GM21737 (cell line): ENCODE results near the gene CGREF1.
"Not testable (repeated sequence)": the region's sequence is repeated elsewhere in the genome, so short reads cannot be mapped to it uniquely, and the experiment has no call there.

Experiments used
- ATAC-seq: cut with Tn5 transposase; IDR thresholded peaks from one replicate; pipeline ENCODE4 v1.9.1; 2021; ENCODE audit warnings: mild to moderate bottlenecking, moderate library complexity; ENCODE audit not compliant: unreplicated experiment

Gene CGREF1

DNA sequence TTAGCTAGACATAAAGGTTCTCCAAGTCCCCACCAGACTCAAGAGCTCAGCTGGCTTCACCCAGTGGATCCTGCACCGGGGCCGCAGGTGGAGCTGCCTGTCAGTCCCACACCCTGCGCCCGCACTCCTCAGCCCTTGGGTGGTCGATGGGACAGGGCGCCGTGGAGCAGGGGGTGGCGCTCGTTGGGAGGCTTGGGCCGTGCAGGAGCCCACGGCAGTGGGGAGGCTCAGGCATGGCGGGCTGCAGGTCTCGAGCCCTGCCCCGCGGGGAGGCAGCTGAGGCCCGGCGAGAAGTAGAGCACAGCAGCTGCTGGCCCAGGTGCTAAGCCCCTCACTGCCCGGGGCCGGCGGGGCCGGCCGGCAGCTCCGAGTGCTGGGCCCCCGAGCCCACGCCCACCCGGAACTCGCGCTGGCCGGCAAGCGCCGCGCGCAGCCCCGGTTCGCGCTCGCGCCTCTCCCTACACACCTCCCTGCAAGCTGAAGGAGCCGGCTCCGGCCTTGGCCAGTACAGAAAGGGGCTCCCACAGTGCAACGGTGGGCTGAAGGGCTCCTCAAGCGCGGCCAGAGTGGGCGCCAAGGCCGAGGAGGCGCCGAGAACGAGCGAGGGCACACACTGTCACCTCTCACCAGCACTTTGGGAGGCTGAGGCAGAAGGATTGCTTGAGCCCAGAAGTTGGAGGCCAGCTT is 7.4 kb downstream of the CGREF1 start:
- ATAC-seq = not testable (repeated sequence)

DNA sequence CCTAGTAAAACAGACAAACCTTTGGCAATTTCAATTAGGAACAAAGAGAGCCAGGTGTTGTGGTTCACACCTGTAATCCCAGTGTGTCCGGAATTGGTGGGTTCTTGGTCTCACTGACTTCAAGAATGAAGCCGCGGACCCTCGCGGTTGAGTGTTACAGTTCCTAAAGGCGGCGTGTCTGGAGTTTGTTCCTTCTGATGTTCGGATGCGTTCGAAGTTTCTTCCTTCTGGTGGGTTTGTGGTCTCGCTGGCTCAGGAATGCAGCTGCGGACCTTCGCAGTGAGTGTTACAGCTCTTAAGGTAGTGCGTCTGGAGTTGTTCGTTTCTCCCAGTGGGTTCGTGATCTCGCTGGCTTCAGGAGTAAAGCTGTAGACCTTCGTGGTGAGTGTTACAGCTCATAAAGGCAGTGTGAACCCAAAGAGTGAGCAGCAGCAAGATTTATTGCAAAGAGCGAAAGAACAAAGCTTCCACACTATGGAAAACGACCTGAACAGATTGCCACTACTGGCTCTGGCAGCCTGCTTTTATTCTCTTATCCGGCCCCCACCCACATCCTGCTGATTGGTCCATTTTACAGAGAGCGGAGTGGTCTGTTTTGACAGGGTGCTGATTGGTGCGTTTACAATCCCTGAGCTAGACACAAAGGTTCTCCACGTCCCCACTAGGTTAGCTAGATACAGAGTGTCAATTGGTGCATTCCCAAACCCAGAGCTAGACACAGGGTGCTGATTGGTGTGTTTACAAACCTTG is 8.2 kb downstream of the CGREF1 start:
- ATAC-seq = not testable (repeated sequence)

DNA sequence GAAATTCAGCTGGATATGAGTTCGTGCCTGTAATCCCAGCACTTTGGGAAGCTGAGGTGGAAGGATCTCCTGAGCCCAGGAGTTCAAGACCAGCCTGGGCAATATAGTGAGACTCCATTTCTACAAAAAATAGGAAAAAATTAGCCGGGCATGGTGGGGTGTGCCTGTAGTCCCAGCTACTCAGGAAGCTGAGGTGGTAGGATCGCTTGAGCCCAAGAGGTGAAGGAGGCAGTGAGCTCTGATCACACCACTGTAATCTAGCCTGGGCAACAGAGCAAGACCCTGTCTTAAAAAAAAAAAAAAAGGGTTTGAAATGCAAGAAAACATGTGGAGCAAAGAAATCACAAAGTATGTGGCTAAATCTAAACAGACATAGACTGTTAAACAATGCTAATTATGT is 9.8 kb downstream of the CGREF1 start:
- no peak for ATAC-seq

DNA sequence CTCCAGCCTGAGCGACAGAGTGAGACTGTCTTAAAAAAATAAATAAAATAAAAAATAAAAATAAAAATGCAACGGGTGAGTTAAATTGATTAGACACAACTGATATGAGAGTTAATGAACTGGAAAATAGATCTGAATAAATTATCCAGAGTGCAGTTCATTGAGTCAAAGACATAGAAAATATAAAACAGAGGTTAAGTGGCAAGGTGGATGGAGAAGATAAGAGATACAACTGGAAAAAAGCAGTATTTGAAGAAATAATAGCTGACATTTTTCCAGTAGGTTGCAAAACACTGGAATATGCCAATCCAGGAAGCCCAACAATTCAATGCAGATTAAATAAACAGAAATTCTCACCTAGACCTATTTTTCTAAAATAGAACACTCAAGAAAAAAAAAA is 10.7 kb downstream of the CGREF1 start:
- ATAC-seq = no peak

DNA sequence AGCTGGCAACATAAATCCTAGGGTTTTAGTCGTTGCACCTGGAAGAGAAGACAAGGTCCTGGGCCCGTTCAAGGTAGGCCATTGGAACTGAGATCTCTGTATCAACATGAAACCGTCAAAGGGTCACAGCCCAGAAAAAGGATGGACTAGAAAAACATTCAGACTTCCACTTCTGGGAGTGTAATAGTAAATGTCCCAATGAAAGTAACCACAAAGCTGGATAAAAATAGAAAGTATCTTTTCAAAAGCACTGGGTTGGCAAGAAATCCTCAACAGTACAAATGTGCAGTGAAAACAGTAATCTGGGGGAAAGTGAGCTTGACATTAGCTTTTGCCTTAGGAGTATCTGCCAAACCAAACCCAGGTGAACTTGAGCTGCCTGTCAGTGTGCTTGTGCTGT is 12.9 kb downstream of the CGREF1 start:
- no peak for ATAC-seq

DNA sequence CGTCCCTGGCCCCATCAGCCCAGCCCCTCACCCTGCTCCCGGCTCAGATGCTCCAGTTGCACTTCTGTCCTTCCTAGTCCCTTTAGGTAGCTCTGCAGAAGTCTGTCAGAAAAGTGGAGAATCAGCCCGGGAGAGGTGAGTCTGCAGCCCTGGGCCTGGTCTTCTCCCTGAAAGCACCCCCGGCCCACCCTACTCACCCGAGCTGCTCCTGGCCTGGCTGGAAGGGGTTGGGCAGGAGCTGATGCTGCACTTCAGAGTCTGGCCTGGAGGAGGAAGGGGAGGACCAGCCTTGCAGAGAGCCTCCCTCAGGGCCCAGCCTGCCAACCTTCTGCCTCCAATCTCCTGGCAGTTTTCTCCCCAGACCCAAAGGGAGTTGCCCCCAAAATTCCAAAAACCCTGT is 16.6 kb downstream of the CGREF1 start:
- ATAC-seq = no peak

DNA sequence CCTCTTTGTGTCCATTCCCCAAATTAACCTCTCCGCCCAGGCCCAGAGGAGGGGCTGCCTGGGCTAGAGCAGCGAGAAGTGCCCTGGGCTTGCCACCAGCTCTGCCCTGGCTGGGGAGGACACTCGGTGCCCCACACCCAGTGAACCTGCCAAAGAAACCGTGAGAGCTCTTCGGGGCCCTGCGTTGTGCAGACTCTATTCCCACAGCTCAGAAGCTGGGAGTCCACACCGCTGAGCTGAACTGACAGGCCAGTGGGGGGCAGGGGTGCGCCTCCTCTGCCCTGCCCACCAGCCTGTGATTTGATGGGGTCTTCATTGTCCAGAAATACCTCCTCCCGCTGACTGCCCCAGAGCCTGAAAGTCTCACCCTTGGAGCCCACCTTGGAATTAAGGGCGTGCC is 18.9 kb downstream of the CGREF1 start:
- no peak for ATAC-seq

DNA sequence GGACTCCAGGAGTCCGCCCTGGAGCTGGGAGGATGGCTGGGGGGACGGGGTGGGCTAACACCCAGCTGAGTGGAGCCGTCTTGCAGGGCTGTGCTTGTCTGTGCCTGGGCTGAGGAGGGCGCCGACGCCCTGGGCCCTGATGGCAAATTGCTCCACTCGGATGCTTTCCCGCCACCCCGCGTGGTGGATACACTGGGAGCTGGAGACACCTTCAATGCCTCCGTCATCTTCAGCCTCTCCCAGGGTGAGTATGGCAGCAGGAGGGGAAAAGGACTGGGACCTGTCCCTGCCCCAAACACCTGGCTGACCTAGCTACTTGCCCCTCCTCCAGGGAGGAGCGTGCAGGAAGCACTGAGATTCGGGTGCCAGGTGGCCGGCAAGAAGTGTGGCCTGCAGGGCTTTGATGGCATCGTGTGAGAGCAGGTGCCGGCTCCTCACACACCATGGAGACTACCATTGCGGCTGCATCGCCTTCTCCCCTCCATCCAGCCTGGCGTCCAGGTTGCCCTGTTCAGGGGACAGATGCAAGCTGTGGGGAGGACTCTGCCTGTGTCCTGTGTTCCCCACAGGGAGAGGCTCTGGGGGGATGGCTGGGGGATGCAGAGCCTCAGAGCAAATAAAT is 19.5 kb downstream of the CGREF1 start:
- ATAC-seq = no peak

DNA sequence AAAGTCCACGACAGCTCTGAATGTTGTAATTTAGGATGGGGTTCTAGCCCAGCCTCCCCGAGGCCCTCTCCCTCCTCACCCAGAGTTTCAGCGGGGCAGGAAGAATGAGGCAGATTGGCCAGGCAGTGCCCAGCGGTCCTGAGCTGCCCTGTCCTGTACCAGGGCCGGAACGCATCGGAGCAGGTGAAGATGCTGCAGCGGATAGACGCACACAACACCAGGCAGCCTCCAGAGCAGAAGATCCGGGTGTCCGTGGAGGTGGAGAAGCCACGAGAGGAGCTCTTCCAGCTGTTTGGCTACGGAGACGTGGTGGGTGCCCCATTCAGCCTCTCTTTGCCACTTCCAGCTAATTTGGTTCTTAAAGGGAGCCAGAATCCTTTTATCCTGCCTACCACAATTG is 21.6 kb downstream of the CGREF1 start:
- ATAC-seq = no peak

DNA sequence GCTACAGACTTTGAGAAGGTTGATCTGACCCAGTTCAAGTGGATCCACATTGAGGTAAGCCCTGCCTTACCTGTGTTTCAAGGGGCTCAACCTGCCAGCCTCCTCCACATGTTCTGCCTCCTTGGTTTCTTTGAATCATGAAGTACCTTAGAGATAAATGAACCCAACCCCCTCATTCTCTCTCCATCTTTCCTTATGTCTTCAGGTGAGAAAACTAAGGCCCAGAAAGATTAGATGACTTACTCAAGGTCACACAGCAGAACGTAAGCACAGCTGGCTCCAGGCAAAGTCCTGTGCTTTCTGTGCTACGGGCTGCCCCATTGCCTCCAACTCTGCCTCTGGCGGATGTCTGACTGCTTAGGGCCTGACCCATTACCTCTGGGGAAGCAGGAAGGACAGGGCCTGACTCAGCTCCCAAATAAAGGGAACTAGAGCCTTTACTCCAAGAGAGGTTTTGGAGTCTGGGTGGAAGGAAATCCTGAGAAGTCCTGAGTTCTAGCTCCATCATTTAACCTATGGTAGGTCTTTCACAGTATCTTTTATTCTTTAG is 22.1 kb downstream of the CGREF1 start:
- no peak for ATAC-seq

DNA sequence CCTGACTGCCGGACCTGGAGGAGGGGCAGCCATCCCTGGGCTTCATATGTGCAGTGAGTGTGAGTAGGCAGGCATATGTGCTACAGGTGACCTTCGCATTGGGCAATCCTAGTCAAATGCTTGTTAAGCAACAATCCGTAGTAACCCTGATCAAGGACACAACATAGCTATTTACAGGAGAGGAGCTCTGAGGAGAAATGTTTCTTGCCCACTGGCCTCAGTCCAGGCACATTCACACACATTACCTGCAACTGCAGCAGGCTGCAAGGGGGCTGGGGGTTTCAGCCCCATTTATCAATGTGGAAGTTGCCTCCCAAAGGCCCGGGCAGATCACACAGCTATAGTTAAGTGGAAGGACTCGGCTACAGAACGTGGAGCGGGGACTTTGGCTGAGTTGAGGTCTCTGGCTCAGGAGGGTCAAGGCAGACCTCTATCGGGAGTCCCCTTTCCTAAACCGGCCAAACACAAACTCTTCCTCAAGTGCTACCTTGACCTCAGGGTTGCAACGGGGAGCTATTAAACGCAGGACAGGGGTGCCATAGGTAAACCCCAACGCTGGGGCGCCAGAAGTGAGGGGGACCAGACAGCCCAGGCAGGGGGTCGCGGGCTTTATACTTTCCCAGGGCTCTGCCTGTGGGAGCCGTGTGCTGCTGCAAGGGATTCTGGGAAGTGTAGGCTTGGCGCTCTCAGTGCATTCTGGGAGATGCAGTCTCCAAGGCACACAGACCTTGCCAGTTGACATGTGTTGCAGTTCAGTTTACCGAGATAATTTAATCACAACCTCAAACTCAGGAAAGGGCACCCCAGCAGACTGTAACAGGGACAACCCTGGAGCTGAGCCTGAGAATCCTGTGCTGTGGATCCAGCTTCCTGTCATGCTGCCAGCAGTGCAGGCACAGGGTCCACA is 22.9 kb downstream of the CGREF1 start:
- ATAC-seq = no peak

DNA sequence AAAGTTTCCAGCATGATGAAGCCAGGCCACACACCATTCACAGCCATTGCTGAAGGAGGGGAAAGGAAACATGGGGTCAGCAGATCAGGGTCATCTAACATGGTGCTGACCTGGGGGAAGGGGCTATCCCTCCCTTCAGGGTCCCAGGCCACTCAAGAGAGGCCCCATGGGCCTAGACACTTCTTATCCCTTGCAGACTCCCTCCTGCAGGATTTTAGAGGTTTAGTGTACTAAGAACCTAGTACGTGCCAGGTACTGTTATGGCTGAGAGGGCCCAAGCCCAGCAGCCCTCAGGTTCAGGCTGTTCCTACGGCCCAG is 23.5 kb downstream of the CGREF1 start:
- no peak for ATAC-seq

DNA sequence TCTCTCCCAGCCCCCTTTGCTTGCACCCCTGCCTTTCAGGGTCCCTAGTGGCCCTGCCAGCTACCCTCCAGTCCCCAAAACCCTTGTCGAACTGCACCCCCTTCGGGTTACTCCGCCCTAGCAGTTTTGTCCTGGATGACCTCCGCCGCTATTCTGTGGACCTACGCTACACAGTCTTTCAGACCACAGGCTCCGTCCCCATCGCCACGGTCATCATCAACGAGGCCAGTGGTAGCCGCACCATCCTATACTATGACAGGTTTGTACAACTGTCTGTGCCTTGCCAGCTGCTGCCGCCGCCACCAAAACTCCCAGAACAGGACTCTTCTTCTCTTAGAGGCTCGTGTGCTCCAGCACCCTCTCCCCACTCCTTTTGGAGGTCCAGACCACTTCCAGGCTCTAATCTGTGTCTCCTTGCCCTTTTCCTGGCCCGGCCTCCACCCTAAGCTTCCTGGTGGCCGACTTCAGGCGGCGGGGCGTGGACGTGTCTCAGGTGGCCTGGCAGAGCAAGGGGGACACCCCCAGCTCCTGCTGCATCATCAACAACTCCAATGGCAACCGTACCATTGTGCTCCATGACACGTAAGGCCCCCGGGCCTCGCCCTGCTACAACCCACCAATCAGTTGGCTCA is 24.5 kb downstream of the CGREF1 start:
- no peak for ATAC-seq

DNA sequence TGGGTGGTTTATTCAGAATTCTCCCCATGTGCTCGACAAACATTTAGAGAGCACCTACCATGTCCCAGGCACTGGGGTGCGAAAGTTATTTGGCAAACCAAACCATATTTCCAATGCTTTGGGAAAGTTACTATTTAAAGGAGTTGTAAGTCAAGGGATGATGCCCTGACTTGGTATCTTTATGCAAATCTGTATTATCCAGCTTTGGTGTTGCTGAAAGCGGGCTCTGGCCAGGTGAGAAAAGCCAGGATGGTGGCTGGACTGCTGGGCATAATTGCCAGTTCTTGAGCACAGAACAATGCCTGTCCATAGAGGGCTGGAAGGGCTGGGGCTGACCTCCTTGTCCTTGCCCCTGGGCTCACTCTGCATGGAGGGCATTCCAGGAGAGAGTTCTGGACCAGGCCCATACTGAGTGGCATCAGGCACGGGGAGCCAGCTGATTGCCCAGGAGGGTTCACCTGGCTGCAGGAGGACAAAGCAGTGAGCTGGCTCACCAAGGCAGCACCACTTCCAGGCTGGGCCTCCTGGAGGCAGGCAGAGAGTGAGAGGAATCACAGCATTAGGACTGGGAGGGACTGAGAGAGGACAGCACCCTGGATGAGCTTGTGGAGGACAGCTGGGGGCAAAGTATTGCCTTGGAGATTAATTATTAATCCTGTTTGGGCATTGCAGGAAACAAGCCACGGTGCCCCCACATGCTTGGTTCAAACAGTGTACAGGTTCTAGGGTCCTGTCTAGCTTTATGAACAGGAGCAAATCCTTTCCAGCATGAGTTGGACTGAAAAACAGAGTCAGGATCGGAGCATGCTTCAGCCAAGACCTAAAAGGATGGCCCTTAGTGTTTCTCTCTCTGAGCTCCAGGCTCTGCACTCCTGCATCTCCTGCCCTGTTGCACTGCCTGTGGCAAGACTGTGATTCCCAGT is 25.2 kb downstream of the CGREF1 start:
- ATAC-seq = no peak

DNA sequence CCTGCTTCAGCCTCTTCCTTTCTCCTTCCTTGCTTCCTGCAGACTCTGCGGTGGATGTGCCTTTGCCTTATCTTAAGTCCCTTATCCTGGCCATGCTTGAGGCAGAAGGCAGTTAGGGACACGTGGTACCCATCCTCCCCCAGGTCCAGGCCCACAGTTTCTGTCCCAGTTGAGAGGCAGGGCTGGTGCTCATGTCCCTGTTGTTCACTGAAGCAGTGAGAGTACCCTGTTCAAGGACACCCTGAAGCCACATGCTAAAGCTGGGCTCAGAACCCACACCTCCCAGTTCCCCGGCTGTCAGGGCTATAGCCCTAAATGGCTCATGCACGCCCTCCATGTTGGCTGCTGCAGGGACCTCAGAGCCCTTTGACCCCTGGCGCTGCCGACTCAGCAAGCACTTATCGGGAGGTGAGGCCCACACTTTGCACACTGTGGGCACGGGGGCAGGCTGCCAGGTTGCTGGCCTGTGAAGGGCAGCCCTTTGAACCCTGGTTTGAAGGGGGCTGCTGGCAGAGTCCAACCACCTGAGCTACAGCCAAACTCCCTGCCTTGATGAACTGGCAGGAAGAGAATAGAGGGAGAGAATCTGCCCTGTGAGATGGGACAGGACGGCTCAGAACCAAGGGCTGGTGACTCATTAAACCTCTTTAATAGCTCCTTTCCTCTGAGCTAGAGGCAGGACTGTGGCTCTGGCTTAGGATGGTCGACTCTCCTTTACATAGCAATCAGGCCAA is 26.1 kb downstream of the CGREF1 start:
- ATAC-seq = no peak

DNA sequence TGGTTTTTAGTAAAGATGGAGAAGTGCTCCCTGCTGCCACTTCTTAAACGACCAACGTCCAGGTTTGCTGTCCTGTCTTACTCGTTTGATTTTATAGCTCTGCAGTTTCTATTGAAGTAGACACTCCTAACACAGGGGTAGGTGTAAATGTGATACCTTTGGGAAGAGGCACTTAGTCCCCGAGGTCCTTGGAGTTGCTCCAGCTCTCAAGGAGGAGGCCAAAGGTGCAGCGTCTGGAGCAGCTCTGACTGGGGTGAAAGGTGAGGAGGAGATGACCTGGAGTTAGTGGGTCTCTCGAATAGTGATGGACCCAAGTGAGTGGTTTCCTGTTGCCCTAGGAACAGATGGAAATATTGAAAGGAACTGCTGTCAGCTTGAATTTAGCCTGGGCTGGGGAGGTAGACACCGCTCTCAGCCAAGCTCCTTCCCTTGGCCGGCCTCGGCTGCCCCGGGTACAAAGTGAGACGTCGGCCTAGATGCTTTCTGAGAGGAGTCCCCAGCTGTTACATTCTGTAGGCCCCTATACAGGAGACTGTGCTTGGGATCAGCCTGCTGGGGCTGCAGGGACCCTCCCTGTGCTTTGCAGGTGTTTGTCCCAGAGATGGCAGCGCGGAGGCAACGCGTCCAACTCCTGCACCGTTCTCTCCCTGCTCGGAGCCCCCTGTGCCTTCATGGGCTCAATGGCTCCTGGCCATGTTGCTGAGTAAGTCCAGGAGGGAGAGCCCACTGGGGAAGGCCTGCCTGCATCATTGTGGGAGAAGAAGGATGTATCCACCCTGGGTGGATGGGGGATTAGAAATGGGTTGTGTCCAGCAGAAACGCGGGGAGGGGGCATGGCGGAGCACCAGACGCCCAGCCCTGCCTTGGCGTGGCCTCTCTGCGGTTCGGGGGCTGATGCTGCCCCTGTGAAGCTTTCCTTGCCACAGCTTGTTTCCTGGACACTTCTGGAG is 26.9 kb downstream of the CGREF1 start:
- no peak for ATAC-seq

DNA sequence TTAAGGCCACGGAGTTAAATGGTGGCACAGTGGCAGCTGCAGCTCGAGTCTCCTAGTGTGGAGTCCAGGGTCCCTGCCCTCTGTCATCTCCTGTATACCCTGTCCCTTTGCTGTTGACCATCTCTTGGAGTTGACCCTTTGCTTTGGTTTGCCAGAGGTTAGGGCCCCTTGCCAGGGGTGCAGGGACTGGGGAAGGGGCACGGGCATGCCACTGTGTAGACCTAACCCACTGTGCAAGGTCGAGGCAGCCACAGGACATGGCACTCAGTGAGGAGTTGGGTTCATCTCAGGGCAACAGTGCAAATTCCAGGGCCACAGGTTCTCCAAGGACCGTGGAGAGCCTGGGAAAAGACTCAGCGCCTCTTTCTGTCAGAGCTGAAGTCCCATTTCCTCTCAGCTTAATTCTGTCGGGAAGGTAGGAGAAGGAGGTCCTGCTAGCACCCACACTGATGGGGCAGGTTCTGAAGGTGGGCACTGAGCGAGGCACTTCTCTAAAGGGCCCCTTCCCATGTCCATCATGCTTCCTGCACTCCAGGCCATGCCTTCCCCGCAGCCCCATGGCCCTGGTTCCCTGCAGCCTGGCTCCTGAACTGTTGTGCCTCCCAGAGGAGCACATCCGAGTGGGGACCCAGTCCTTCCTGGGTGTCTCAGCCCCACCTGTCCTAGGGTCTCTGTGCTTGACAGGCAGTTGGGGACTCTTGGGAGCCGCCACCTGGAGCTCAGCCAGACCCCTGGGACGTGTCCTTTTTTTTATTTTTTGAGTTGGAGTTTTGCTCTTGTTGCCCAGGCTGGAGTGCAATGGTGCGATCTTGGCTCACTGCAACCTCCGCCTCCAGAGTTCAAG is 29.6 kb downstream of the CGREF1 start:
- no peak for ATAC-seq
